ENCODE data around the gene BCAS3. TPM values are rescaled to one million over a fixed set of nuclear protein-coding genes. Genes with fewer than 3 reads are reported as not detected.

BCAS3 gene
- total RNA-seq, 4 donors from 2014 or later, result 18.2 to 60.6 (median 23.4) TPM

- TF ChIP-seq POLR2A (IDR thresholded peaks at IDR 0.05), result no peak
- TF ChIP-seq, protein P1, sequence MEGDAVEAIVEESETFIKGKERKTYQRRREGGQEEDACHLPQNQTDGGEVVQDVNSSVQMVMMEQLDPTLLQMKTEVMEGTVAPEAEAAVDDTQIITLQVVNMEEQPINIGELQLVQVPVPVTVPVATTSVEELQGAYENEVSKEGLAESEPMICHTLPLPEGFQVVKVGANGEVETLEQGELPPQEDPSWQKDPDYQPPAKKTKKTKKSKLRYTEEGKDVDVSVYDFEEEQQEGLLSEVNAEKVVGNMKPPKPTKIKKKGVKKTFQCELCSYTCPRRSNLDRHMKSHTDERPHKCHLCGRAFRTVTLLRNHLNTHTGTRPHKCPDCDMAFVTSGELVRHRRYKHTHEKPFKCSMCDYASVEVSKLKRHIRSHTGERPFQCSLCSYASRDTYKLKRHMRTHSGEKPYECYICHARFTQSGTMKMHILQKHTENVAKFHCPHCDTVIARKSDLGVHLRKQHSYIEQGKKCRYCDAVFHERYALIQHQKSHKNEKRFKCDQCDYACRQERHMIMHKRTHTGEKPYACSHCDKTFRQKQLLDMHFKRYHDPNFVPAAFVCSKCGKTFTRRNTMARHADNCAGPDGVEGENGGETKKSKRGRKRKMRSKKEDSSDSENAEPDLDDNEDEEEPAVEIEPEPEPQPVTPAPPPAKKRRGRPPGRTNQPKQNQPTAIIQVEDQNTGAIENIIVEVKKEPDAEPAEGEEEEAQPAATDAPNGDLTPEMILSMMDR (IDR thresholded peaks at IDR 0.05 in 4 of 5, conservative IDR thresholded peaks at IDR 0.05 in 1 of 5), result no peak
- Histone ChIP-seq H3K4me1 (peaks cover 11 to 16% of the 10 kb centered on the region in 2 donors), H3K27ac (no peak overlapping the region), H3K36me3 (no peaks in the 10 kb centered on the region), H3K9me3 (no peaks in the 10 kb centered on the region), H3K27me3 (no peaks in the 10 kb centered on the region), H3K4me3 (no peak overlapping the region)
- ATAC-seq, result no peak
- intact Hi-C loops (cut with DNase I; ENCODE audit: low total_unique reads), result no loop called here
- DNase-seq, result no peak
- in situ Hi-C loops (cut with MboI; ENCODE audit: low sequenced_read_pairs in 4 of 4), result no loop called here
These were observed 587.7 kb downstream of the BCAS3 start for GRCh38 chr17:61265397-61265796.

- H3K4me3 ChIP-seq, result no peak overlapping the region
- H3K27me3 ChIP-seq, result no peaks in the 10 kb centered on the region
- DNase-seq (no peak), ATAC-seq (no peak)
- no peaks in the 10 kb centered on the region for H3K36me3 ChIP-seq
- no peak overlapping the region for H3K27ac ChIP-seq
- no peaks in the 10 kb centered on the region for H3K4me1 ChIP-seq
- no peak for TF ChIP-seq POLR2A (IDR thresholded peaks at IDR 0.05)
- TF ChIP-seq, protein P1 (IDR thresholded peaks at IDR 0.05 in 4 of 5, conservative IDR thresholded peaks at IDR 0.05 in 1 of 5), result no peak
- in situ Hi-C loops (cut with MboI; ENCODE audit: low sequenced_read_pairs in 4 of 4), result no loop called here
- H3K9me3 ChIP-seq, result no peaks in the 10 kb centered on the region
- intact Hi-C loops (cut with DNase I; ENCODE audit: low total_unique reads), result no loop called here
These were observed 590.2 kb downstream of the BCAS3 start for GRCh38 chr17:61267847-61268246.

GRCh38 chr17:61275395-61275794, 597.7 kb downstream of the BCAS3 start:
- H3K4me3 ChIP-seq, result no peak overlapping the region
- TF ChIP-seq, protein P1 (IDR thresholded peaks at IDR 0.05 in 4 of 5, conservative IDR thresholded peaks at IDR 0.05 in 1 of 5), result no peak
- no peak for TF ChIP-seq POLR2A (IDR thresholded peaks at IDR 0.05)
- H3K36me3 ChIP-seq, result no peaks in the 10 kb centered on the region
- no peaks in the 10 kb centered on the region for H3K9me3 ChIP-seq
- intact Hi-C loops (cut with DNase I; ENCODE audit: low total_unique reads) (no loop called here), in situ Hi-C loops (cut with MboI; ENCODE audit: low sequenced_read_pairs in 4 of 4) (no loop called here)
- no peak for DNase-seq
- peaks cover 6 to 8% of the 10 kb centered on the region in 2 donors for H3K4me1 ChIP-seq
- no peak overlapping the region for H3K27ac ChIP-seq
- no peaks in the 10 kb centered on the region for H3K27me3 ChIP-seq
- no peak for ATAC-seq

DNA sequence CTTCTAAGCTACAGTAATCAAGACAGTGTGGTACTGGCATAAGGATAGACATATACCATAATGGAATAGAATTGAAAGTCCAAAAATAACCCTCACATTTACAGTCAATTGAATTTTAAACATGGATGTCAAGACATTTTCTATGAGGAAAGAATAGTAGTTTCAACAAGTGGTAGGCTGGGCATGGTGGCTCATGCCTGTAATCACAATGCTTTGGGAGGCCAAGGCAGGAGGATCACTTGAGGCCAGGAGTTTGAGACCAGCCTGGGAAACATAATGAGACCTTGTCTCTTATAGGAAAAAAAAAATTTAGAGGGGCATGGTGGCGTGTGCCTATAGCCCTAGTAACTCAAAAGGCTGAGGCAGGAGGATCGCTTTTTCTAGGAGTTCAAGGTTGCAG, 599.2 kb downstream of the BCAS3 start:
- intact Hi-C loops (cut with DNase I; ENCODE audit: low total_unique reads), result no loop called here

More for the DNA sequence above, 599.2 kb downstream of the BCAS3 start:
- Histone ChIP-seq H3K9me3 (no peaks in the 10 kb centered on the region), H3K27me3 (no peaks in the 10 kb centered on the region), H3K4me1 (peaks cover 6 to 8% of the 10 kb centered on the region in 2 donors), H3K27ac (no peak overlapping the region), H3K36me3 (no peaks in the 10 kb centered on the region), H3K4me3 (no peak overlapping the region)
- ATAC-seq, result no peak
- in situ Hi-C loops (cut with MboI; ENCODE audit: low sequenced_read_pairs in 4 of 4), result no loop called here
- DNase-seq, result no peak
- TF ChIP-seq, protein P1 (IDR thresholded peaks at IDR 0.05 in 4 of 5, conservative IDR thresholded peaks at IDR 0.05 in 1 of 5), result no peak
- no peak for TF ChIP-seq POLR2A (IDR thresholded peaks at IDR 0.05)
